RWPE2 (cell line): ENCODE data around the gene OPN4.

ENCODE experiments used
- ATAC-seq: fragments of 200-7000 bp; cut with Tn5 transposase; 3 replicates; pipeline ENCODE4 v1.9.1; 2021; ENCODE audit warnings: low read depth
- DNase-seq: peaks from one replicate; pipeline ENCODE4 v3.0.0-alpha.2; 2020; ENCODE audit warnings: low spot score
- H3K27ac ChIP-seq: fragments of 450-650 bp; 2 replicates; pipeline ENCODE4 v1.5.1; 2017; ENCODE audit warnings: mild to moderate bottlenecking; ENCODE audit not compliant: poor library complexity, severe bottlenecking
- H3K27me3 ChIP-seq: fragments of 250-450 bp; sonication (Bioruptor Pico); 2 replicates; pipeline ENCODE4 v1.5.1; 2021; ENCODE audit warnings: mild to moderate bottlenecking, moderate library complexity; ENCODE audit not compliant: insufficient read depth, poor library complexity, severe bottlenecking
- H3K36me3 ChIP-seq: fragments of 250-450 bp; sonication (Bioruptor Pico); 2 replicates; pipeline ENCODE4 v1.5.1; 2020; ENCODE audit warnings: low read depth, mild to moderate bottlenecking, moderate library complexity
- H3K4me1 ChIP-seq: fragments of 250-450 bp; sonication (Bioruptor Pico); 2 replicates; pipeline ENCODE4 v1.5.1; 2021; ENCODE audit warnings: mild to moderate bottlenecking, moderate library complexity; ENCODE audit not compliant: insufficient read depth, poor library complexity, severe bottlenecking
- H3K4me3 ChIP-seq: fragments of 250-450 bp; sonication (Bioruptor Pico); 2 replicates; pipeline ENCODE4 v1.5.1; 2021; ENCODE audit warnings: mild to moderate bottlenecking, moderate library complexity; ENCODE audit not compliant: severe bottlenecking
- H3K9me3 ChIP-seq: fragments of 250-450 bp; sonication (Bioruptor Pico); 2 replicates; pipeline ENCODE4 v1.5.1; 2021; ENCODE audit warnings: mild to moderate bottlenecking, moderate library complexity; ENCODE audit not compliant: severe bottlenecking
- TF ChIP-seq, protein P1 (sequence below): fragments of 450-650 bp; IDR thresholded peaks from one replicate; pipeline ENCODE4 v1.5.1; 2017; ENCODE audit warnings: mild to moderate bottlenecking, moderate library complexity; ENCODE audit not compliant: poor library complexity, severe bottlenecking

OPN4 gene, protein sequence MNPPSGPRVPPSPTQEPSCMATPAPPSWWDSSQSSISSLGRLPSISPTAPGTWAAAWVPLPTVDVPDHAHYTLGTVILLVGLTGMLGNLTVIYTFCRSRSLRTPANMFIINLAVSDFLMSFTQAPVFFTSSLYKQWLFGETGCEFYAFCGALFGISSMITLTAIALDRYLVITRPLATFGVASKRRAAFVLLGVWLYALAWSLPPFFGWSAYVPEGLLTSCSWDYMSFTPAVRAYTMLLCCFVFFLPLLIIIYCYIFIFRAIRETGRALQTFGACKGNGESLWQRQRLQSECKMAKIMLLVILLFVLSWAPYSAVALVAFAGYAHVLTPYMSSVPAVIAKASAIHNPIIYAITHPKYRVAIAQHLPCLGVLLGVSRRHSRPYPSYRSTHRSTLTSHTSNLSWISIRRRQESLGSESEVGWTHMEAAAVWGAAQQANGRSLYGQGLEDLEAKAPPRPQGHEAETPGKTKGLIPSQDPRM

DNA sequence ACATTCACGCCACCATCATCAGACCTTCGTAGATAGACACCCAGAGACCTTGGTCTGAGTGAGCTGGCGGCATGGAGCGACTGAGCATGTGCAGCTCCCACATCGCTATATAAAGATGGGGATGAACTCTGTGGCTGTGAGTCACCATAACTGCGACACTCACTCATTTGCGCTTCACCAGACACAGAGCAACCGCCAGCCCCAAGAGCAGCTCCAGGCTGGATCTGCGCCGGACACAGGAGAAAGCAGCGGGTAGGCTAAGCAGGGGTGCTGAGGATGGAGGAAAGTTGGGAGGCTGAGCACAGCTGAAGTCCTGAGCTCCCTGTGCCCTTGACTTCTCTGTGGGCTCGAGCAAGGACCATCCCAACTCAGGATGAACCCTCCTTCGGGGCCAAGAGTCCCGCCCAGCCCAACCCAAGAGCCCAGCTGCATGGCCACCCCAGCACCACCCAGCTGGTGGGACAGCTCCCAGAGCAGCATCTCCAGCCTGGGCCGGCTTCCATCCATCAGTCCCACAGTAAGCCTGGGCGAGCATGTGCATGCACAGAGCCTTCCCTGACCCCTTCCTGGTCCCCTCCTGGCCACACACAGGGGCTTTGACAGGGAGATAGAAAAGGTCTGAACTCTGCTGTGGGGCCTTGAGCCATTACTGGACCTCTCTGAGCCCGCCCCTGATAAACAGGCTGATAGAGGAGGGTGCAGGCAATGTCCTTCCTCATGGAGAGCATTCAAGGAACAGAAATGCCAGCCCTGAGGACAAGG lies at the start of gene OPN4:
Gene OPN4, plus strand, starts transcription at position 137 of the 762 bp plus-strand sequence. Its CDS starts 237 bp downstream, at position 374.
- no peak for ATAC-seq
- no peak within 1 kb of the TSS for H3K27ac ChIP-seq
- no peaks in the 10 kb centered on the region for H3K36me3 ChIP-seq
- no peak within 1 kb of the TSS for H3K4me3 ChIP-seq
- DNase-seq: no peak
- H3K4me1 ChIP-seq: peaks cover under 1% of the 10 kb centered on the region
- TF ChIP-seq, protein P1, sequence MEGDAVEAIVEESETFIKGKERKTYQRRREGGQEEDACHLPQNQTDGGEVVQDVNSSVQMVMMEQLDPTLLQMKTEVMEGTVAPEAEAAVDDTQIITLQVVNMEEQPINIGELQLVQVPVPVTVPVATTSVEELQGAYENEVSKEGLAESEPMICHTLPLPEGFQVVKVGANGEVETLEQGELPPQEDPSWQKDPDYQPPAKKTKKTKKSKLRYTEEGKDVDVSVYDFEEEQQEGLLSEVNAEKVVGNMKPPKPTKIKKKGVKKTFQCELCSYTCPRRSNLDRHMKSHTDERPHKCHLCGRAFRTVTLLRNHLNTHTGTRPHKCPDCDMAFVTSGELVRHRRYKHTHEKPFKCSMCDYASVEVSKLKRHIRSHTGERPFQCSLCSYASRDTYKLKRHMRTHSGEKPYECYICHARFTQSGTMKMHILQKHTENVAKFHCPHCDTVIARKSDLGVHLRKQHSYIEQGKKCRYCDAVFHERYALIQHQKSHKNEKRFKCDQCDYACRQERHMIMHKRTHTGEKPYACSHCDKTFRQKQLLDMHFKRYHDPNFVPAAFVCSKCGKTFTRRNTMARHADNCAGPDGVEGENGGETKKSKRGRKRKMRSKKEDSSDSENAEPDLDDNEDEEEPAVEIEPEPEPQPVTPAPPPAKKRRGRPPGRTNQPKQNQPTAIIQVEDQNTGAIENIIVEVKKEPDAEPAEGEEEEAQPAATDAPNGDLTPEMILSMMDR: no peak
- no peaks in the 10 kb centered on the region for H3K9me3 ChIP-seq
- H3K27me3 ChIP-seq: no peaks in the 10 kb centered on the region

DNA sequence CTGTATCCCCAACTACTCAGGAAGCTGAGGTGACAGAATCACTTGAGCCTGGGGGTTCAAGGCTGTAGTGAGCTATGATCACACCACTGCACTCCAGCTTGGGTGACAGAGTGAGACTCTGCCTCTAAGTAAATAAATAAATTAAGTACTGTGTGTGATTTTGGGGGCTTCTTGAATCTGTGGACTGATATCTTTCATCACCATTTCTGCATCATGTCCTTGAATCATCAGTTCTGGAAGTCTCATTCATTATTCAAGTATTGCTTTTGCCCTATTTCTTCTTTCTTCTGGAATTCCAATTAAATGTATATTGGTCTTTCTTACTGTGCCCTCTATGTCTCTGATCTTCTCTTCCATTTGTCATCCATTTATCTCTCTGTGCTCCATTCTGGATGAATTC lies 46.7 kb upstream of the OPN4 start:
- Histone ChIP-seq H3K4me3 (no peak overlapping the region), H3K27me3 (no peaks in the 10 kb centered on the region), H3K27ac (no peak overlapping the region), H3K36me3 (no peaks in the 10 kb centered on the region), H3K4me1 (no peaks in the 10 kb centered on the region), H3K9me3 (no peaks in the 10 kb centered on the region)
- TF ChIP-seq, protein P1: no peak
- DNase-seq (no peak), ATAC-seq (no peak)

DNA sequence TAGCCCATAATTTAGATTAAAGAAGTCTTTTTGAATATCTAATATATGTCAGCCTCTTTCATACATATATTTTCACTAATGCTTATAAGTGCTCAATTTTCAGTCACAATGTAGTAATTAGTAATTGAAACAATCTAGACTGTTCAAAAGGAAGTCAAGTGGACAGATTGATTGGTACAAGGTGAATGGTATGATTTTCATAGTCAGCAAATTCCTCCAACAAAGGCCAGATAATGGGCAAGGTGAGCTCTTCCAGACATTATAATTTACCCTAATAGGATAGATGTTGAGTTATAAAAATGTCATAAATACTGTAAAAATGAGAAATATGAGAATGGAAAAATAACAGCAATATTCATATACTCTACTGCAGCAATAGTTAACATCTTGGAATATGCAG lies 44.4 kb upstream of the OPN4 start:
- no peaks in the 10 kb centered on the region for H3K9me3 ChIP-seq
- H3K4me3 ChIP-seq: no peak overlapping the region
- H3K27me3 ChIP-seq: no peaks in the 10 kb centered on the region
- TF ChIP-seq, protein P1: no peak
- H3K27ac ChIP-seq: no peak overlapping the region
- DNase-seq: no peak
- no peaks in the 10 kb centered on the region for H3K36me3 ChIP-seq
- H3K4me1 ChIP-seq: no peaks in the 10 kb centered on the region
- ATAC-seq: no peak

DNA sequence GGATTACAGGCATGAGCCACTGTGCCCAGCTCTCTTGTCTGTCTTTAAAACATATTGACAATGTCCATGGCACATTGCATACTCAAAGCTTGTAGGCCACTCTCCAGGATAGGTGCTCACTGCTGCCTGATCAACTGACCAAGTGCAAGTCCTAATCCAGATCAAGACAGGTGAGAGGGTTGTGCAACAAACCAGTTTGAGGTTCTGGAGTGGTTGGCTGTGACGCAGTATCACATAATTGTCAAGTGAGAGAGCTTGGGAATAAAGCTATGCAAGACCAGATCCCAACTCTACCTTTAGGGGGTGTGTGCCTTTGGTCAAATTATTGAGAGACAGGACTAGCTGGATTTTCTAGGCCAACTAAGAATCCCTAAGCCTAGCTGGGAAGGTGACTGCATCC lies 43.0 kb upstream of the OPN4 start:
- Histone ChIP-seq H3K4me1 (no peaks in the 10 kb centered on the region), H3K27ac (no peak overlapping the region), H3K4me3 (no peak overlapping the region), H3K9me3 (no peaks in the 10 kb centered on the region), H3K36me3 (no peaks in the 10 kb centered on the region), H3K27me3 (no peaks in the 10 kb centered on the region)
- TF ChIP-seq, protein P1: no peak
- DNase-seq (no peak), ATAC-seq (no peak)
